GM12801 (cell line): ENCODE results near the gene IP6K1.

Experiments used
- TF ChIP-seq, protein P1 (sequence below): IDR thresholded peaks from one replicate; pipeline ENCODE4 v1.5.1; 2011; ENCODE audit warnings: control low read depth; ENCODE audit not compliant: insufficient read length; ENCODE audit errors: extremely low read depth

The IP6K1 gene

DNA sequence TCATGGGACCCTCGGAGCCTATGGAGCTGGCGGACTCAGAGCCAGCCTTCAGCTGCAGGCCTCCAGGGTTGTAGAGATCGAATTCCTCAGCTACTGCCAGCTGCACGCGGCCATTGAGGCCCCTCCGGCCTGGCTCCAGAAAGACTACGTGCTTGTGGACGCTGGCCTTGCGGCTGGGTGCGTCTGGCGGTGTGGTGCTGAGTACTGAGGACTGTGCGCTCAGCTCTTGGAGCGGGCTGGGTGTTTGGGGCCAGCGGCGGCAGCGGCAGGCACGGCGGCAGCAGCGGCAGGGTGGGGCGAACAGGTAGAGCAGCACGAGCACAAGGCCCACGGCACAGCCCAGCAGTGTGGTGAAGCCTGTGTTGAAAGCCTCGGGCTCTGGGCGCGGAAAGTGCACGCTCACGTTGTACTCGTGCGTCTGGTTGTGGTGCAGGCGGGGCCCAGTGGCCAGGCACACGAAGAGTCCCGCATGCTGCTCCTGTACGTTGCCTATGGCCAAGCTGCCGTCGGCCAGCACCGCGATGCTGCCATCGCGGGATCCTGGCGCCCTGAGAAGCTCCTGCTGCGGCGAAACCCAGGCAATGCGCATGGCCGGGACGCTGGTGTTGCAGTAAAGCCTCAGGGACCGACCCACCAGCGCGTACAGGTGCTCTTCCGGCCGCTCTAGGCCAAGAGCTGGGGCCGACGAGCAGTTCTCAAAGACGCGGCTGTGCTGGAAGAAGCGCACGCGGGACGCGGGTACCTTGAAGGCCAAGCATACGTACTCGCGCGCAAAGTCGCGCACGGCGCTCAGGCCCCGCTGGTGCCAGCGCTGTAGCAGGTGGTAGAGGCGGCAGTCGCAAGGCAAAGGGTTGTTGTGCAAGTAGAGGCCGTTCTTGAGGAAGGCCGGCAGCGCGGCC is 68.1 kb downstream of the IP6K1 start:
- TF ChIP-seq, protein P1, sequence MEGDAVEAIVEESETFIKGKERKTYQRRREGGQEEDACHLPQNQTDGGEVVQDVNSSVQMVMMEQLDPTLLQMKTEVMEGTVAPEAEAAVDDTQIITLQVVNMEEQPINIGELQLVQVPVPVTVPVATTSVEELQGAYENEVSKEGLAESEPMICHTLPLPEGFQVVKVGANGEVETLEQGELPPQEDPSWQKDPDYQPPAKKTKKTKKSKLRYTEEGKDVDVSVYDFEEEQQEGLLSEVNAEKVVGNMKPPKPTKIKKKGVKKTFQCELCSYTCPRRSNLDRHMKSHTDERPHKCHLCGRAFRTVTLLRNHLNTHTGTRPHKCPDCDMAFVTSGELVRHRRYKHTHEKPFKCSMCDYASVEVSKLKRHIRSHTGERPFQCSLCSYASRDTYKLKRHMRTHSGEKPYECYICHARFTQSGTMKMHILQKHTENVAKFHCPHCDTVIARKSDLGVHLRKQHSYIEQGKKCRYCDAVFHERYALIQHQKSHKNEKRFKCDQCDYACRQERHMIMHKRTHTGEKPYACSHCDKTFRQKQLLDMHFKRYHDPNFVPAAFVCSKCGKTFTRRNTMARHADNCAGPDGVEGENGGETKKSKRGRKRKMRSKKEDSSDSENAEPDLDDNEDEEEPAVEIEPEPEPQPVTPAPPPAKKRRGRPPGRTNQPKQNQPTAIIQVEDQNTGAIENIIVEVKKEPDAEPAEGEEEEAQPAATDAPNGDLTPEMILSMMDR: no peak

DNA sequence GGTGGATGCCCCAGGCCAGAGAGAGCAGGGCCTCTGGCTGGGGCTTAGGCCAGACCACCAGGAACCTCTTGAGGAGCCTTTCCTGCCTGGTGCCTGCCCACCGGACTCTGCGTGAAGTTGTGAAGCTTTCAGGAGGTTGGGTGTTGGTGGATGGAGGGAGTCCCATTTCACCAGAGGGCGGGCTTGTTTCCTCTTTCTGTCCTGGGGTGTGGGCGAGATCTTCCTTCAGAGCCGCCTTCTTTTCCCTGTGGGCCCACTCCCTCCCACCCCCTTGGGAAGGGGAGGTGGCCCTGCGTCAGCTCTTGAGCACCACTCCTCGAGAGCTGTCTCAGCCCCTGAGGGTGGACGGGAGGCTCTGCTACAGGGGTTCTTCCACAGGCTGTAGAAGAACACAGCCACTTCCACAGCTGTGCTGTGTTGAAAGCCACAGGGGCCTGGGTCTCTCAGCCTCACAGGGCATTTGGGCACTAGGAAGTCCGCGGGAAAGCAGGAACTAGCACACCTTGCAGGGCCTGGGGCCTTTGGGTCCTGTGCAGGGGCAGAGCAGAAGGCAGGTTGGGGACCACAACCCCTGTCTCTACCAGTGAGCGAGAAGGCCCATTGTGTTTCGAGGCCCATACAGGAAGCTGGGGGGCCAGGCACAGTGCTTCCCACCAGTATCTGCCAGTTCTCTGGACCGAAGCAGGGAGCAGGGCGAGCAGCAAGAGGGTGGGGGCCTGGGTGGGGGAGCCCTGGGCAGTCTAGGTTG is 69.0 kb downstream of the IP6K1 start:
- TF ChIP-seq, protein P1: no peak

DNA sequence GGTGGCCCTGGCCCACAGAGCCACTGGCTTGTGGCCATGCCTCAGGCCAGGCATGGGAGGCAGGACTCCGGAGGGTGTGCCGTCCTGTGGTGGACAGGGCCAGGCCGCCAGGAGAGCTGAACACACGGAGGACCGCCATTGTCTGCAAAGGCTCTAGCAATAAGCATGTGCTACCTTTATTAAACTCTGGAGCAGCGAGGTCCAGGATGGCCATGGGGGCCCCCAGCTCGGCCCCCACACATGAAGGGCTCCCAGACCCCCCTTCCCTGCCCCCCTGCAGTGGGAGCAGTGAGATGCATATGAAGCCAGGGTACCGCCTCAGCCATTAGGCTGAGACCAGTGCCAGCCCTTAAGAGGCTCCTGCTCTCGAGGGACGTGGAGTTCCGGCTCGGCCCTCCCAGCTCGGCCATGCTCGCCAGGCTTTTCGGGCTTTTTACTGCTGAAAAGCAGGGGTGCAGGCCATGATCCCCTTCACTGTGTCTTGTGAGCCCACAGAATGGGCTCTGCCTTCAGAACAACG is 69.6 kb downstream of the IP6K1 start:
- TF ChIP-seq, protein P1: no peak

- TF ChIP-seq, protein P1: no peak
Observed at GRCh38 chr3:49716169-49716568, 70.2 kb downstream of the IP6K1 start.

DNA sequence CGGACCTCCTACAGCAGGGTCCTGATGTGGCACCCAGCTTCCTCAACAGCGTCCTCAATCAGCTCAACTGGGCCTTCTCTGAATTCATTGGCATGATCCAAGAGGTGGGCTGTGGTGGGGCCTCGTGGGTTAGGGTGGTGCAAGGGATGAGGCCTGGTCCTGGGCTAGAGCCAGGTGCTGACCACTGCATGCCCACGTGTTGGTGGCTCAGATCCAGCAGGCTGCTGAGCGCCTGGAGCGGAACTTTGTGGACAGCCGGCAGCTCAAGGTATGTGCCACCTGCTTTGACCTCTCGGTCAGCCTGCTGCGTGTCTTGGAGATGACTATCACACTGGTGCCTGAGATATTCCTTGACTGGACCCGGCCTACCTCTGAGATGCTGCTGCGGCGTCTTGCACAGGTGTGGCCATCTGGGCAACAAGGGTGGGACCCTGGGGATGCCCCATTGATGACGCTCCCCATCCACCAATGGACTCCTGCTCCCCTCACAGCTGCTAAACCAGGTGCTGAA is 70.7 kb downstream of the IP6K1 start:
- TF ChIP-seq, protein P1: no peak

- TF ChIP-seq, protein P1: no peak
Observed at GRCh38 chr3:49714728-49715550, 71.4 kb downstream of the IP6K1 start.
